ENCODE results near the gene MROH2A. TPM values are rescaled to one million over a fixed set of nuclear protein-coding genes. Genes with fewer than 3 reads are reported as not detected.

MROH2A gene
- total and polyA plus RNA-seq, 4 donors = 0.80 TPM; not detected in 3

GRCh38 chr2:233775414-233775813, 2.7 kb upstream of the MROH2A start:
- Histone ChIP-seq H3K27ac (ENCODE audit: low read depth in 1 of 2, low read length in 1 of 2) (no peak overlapping the region), H3K27me3 (ENCODE audit: control insufficient read depth in 3 of 3, insufficient read depth in 3 of 3, low read length in 2 of 3) (no peaks in the 10 kb centered on the region), H3K9me3 (ENCODE audit: control insufficient read depth in 4 of 4, insufficient read depth in 3 of 4, low read length in 3 of 4) (peaks cover 0 to 14% (median 0%) of the 10 kb centered on the region in 4 donors), H3K36me3 (ENCODE audit: control insufficient read depth in 4 of 4, insufficient read depth in 4 of 4, low read length in 4 of 4) (no peaks in the 10 kb centered on the region), H3K9ac (ENCODE audit: insufficient read depth in 1 of 2, low read length in 2 of 2) (no peak overlapping the region), H3K4me1 (ENCODE audit: control insufficient read depth in 5 of 5, insufficient read depth in 5 of 5, low read length in 5 of 5) (no peaks in the 10 kb centered on the region), H3K4me3 (no peak overlapping the region)
- 92 to 93% methylated on average over 6 of the region's 6 CpGs for WGBS, 2 donors
- ATAC-seq (ENCODE audit: insufficient read depth, low FRiP score) (no peak), DNase-seq (no peak)
- TF ChIP-seq CTCF (IDR thresholded peaks at IDR 0.05; ENCODE audit: control extremely low read depth, extremely low read depth) = no peak

- 91 to 95% methylated on average over 4 of the region's 4 CpGs for WGBS, 2 donors
- H3K27me3 ChIP-seq (ENCODE audit: control insufficient read depth in 3 of 3, insufficient read depth in 3 of 3, low read length in 2 of 3) = no peaks in the 10 kb centered on the region
- H3K36me3 ChIP-seq (ENCODE audit: control insufficient read depth in 4 of 4, insufficient read depth in 4 of 4, low read length in 4 of 4) = no peaks in the 10 kb centered on the region
- TF ChIP-seq CTCF (IDR thresholded peaks at IDR 0.05; ENCODE audit: control extremely low read depth, extremely low read depth) = no peak
- DNase-seq = no peak
- H3K4me3 ChIP-seq = no peak overlapping the region
- no peak for ATAC-seq (ENCODE audit: insufficient read depth, low FRiP score)
- H3K4me1 ChIP-seq (ENCODE audit: control insufficient read depth in 5 of 5, insufficient read depth in 5 of 5, low read length in 5 of 5) = no peaks in the 10 kb centered on the region
- H3K27ac ChIP-seq (ENCODE audit: low read depth in 1 of 2, low read length in 1 of 2) = no peak overlapping the region
- no peak overlapping the region for H3K9ac ChIP-seq (ENCODE audit: insufficient read depth in 1 of 2, low read length in 2 of 2)
- H3K9me3 ChIP-seq (ENCODE audit: control insufficient read depth in 4 of 4, insufficient read depth in 3 of 4, low read length in 3 of 4) = peaks cover 0 to 14% (median 0%) of the 10 kb centered on the region in 4 donors
Observed at GRCh38 chr2:233779722-233780121, 1.6 kb downstream of the MROH2A start.

GRCh38 chr2:233780771-233781170, 2.6 kb downstream of the MROH2A start:
- Histone ChIP-seq H3K9me3 (ENCODE audit: control insufficient read depth in 4 of 4, insufficient read depth in 3 of 4, low read length in 3 of 4) (peaks cover 0 to 12% (median 0%) of the 10 kb centered on the region in 4 donors), H3K9ac (ENCODE audit: insufficient read depth in 1 of 2, low read length in 2 of 2) (no peak overlapping the region), H3K27me3 (ENCODE audit: control insufficient read depth in 3 of 3, insufficient read depth in 3 of 3, low read length in 2 of 3) (no peaks in the 10 kb centered on the region), H3K4me1 (ENCODE audit: control insufficient read depth in 5 of 5, insufficient read depth in 5 of 5, low read length in 5 of 5) (no peaks in the 10 kb centered on the region), H3K4me3 (no peak overlapping the region), H3K36me3 (ENCODE audit: control insufficient read depth in 4 of 4, insufficient read depth in 4 of 4, low read length in 4 of 4) (no peaks in the 10 kb centered on the region), H3K27ac (ENCODE audit: low read depth in 1 of 2, low read length in 1 of 2) (no peak overlapping the region)
- ATAC-seq (ENCODE audit: insufficient read depth, low FRiP score) (no peak), DNase-seq (no peak)
- no peak for TF ChIP-seq CTCF (IDR thresholded peaks at IDR 0.05; ENCODE audit: control extremely low read depth, extremely low read depth)
- 89 to 94% methylated on average over 4 of the region's 4 CpGs for WGBS, 2 donors

GRCh38 chr2:233789554-233789953, 11.4 kb downstream of the MROH2A start:
- no peak overlapping the region for H3K4me3 ChIP-seq
- ATAC-seq (ENCODE audit: insufficient read depth, low FRiP score) (no peak), DNase-seq (no peak)
- 90 to 95% methylated on average over 7 of the region's 7 CpGs for WGBS, 2 donors
- TF ChIP-seq CTCF (IDR thresholded peaks at IDR 0.05; ENCODE audit: control extremely low read depth, extremely low read depth) = no peak
- no peak overlapping the region for H3K27ac ChIP-seq (ENCODE audit: low read depth in 1 of 2, low read length in 1 of 2)
- H3K4me1 ChIP-seq (ENCODE audit: control insufficient read depth in 5 of 5, insufficient read depth in 5 of 5, low read length in 5 of 5) = no peaks in the 10 kb centered on the region
- H3K36me3 ChIP-seq (ENCODE audit: control insufficient read depth in 4 of 4, insufficient read depth in 4 of 4, low read length in 4 of 4) = no peaks in the 10 kb centered on the region
- no peaks in the 10 kb centered on the region for H3K27me3 ChIP-seq (ENCODE audit: control insufficient read depth in 3 of 3, insufficient read depth in 3 of 3, low read length in 2 of 3)
- no peak overlapping the region for H3K9ac ChIP-seq (ENCODE audit: insufficient read depth in 1 of 2, low read length in 2 of 2)
- no peaks in the 10 kb centered on the region for H3K9me3 ChIP-seq (ENCODE audit: control insufficient read depth in 4 of 4, insufficient read depth in 3 of 4, low read length in 3 of 4)
